Lung (tissue), 12 donors: ENCODE data around the gene LPAR1. TPM values are rescaled to one million over a fixed set of nuclear protein-coding genes. Genes with fewer than 3 reads are reported as not detected.
A peak's percentile ranks its signal among the peaks of the same experiment; 100 is the strongest.
"Not testable (repeated sequence)": the region's sequence is repeated elsewhere in the genome, so short reads cannot be mapped to it uniquely, and the experiment has no call there.

Experiments used
- ATAC-seq: fragments of 200-7000 bp; cut with Tn5 transposase; one replicate; pipeline ENCODE4 v1.9.1; 2020; ENCODE audit warnings: moderate number of reproducible peaks; ENCODE audit not compliant: insufficient read depth, low FRiP score
- DNase-seq, 3 donors: peaks; one replicate each; pipeline ENCODE4 v3.0.0-alpha.2; 2013 to 2017
- H3K27ac ChIP-seq, 2 donors: one replicate each; pipeline ENCODE4 v1.5.1; 2013; ENCODE audit warnings: mild to moderate bottlenecking in 2 of 2, moderate library complexity in 2 of 2, control low read depth in 1 of 2, inconsistent platforms in 1 of 2, low read depth in 1 of 2, low read length in 1 of 2
- H3K27me3 ChIP-seq, 3 donors: one replicate each; pipeline ENCODE4 v1.5.1; 2013; ENCODE audit warnings: low read length in 2 of 3; ENCODE audit not compliant: control insufficient read depth in 3 of 3, insufficient read depth in 3 of 3
- H3K36me3 ChIP-seq, 4 donors: one replicate each; pipeline ENCODE4 v1.5.1; 2013; ENCODE audit warnings: low read length in 4 of 4, mild to moderate bottlenecking in 1 of 4, moderate library complexity in 1 of 4; ENCODE audit not compliant: control insufficient read depth in 4 of 4, insufficient read depth in 4 of 4
- H3K4me1 ChIP-seq, 5 donors: one replicate each; pipeline ENCODE4 v1.5.1; 2013; ENCODE audit warnings: low read length in 5 of 5, mild to moderate bottlenecking in 2 of 5, moderate library complexity in 1 of 5; ENCODE audit not compliant: control insufficient read depth in 5 of 5, insufficient read depth in 5 of 5
- H3K4me3 ChIP-seq: one replicate; pipeline ENCODE4 v1.5.1; 2013; ENCODE audit warnings: mild to moderate bottlenecking, control low read depth, moderate library complexity
- H3K9ac ChIP-seq, 2 donors: one replicate each; pipeline ENCODE4 v1.5.1; 2013; ENCODE audit warnings: low read length in 2 of 2, control low read depth in 1 of 2; ENCODE audit not compliant: insufficient read depth in 1 of 2
- H3K9me3 ChIP-seq, 4 donors: one replicate each; pipeline ENCODE4 v1.5.1; 2013; ENCODE audit warnings: low read length in 3 of 4, mild to moderate bottlenecking in 1 of 4, moderate library complexity in 1 of 4; ENCODE audit not compliant: control insufficient read depth in 4 of 4, insufficient read depth in 3 of 4
- CTCF ChIP-seq: IDR thresholded peaks from 2 replicates; pipeline ENCODE4 v1.5.1; 2012; ENCODE audit warnings: mild to moderate bottlenecking; ENCODE audit errors: control extremely low read depth, extremely low read depth
- WGBS, 2 donors: extraction: QIAGEN DNeasy Blood & Tissue Kit; methylation state at CpG; one replicate each; pipeline ENCODE4 v1.1.7; 2013; 5-methylcytosine and 5-hydroxymethylcytosine counted together
- polyA plus RNA-seq, 2 donors: library from polyadenylated mRNA; stranded (reverse); fragments of 200-250 nt; gene quantifications; one replicate each; pipeline ENCODE4 v1.2.1, GENCODE V29; 2013
- total RNA-seq, 2 donors: library from RNA; depleted of rRNA in 1 of 2; stranded (reverse); fragments of >200 nt in 1 of 2; gene quantifications; one replicate each; pipeline ENCODE4 v1.2.1, GENCODE V29; 2014 to 2021
- donor health status: control.
- donor health status: control.
- donor health status: Bipolar disorder and iron deficiency.
- donor health status: healthy.
- donor health status: DM: yes; HTN: yes; CAD: no.

The LPAR1 gene
- total and polyA plus RNA-seq, 4 donors, result 5.2 to 47.6 (median 23.3) TPM

- Histone ChIP-seq H3K27ac (no peak overlapping the region), H3K4me3 (no peak overlapping the region), H3K4me1 (peaks cover 0 to 6% (median 0%) of the 10 kb centered on the region in 5 donors), H3K36me3 (no peaks in the 10 kb centered on the region), H3K9ac (no peak overlapping the region), H3K27me3 (no peaks in the 10 kb centered on the region), H3K9me3 (no peaks in the 10 kb centered on the region)
- DNase-seq, result no peak
- ATAC-seq, result no peak
- TF ChIP-seq CTCF, result no peak
- 95% methylated on average over 21 of the region's 21 CpGs for WGBS, 2 donors
These were observed 207.8 kb downstream of the LPAR1 start for GRCh38 chr9:110830495-110830894.

- H3K36me3 ChIP-seq, result no peaks in the 10 kb centered on the region
- no peaks in the 10 kb centered on the region for H3K9me3 ChIP-seq
- no peak for TF ChIP-seq CTCF
- DNase-seq (peak; percentile 53 to 90 (median 82)), ATAC-seq (no peak)
- 77 to 85% methylated on average over 3 of the region's 3 CpGs for WGBS, 2 donors
- no peak overlapping the region for H3K27ac ChIP-seq
- no peaks in the 10 kb centered on the region for H3K27me3 ChIP-seq
- H3K4me3 ChIP-seq, result no peak overlapping the region
- H3K9ac ChIP-seq, result no peak overlapping the region
- H3K4me1 ChIP-seq, result peaks cover 0 to 6% (median 0%) of the 10 kb centered on the region in 5 donors
These were observed 210.0 kb downstream of the LPAR1 start for GRCh38 chr9:110828264-110828663.

GRCh38 chr9:110826400-110826799, 211.9 kb downstream of the LPAR1 start:
- not testable (repeated sequence) for H3K9ac ChIP-seq, ATAC-seq, H3K4me3 ChIP-seq, DNase-seq, H3K9me3 ChIP-seq, H3K27me3 ChIP-seq, H3K36me3 ChIP-seq, H3K4me1 ChIP-seq, H3K27ac ChIP-seq
- 63 to 83% methylated on average over 9 of the region's 9 CpGs for WGBS, 2 donors

- H3K4me3 ChIP-seq, result no peak overlapping the region
- no peak overlapping the region for H3K27ac ChIP-seq
- H3K4me1 ChIP-seq, result peaks cover 0 to 6% (median 0%) of the 10 kb centered on the region in 5 donors
- no peak for TF ChIP-seq CTCF
- no peaks in the 10 kb centered on the region for H3K27me3 ChIP-seq
- no peak overlapping the region for H3K9ac ChIP-seq
- DNase-seq (peak in 2 of 3 donors; percentile 35 to 54), ATAC-seq (no peak)
- no peaks in the 10 kb centered on the region for H3K36me3 ChIP-seq
- WGBS, 2 donors, result 62 to 74% methylated on average over 2 of the region's 2 CpGs
- H3K9me3 ChIP-seq, result no peaks in the 10 kb centered on the region
These were observed 212.3 kb downstream of the LPAR1 start for GRCh38 chr9:110825950-110826349.

- not testable (repeated sequence) for H3K27ac ChIP-seq, H3K36me3 ChIP-seq, H3K9ac ChIP-seq, ATAC-seq, DNase-seq, H3K9me3 ChIP-seq, H3K27me3 ChIP-seq, H3K4me1 ChIP-seq, H3K4me3 ChIP-seq
These were observed 213.1 kb downstream of the LPAR1 start for GRCh38 chr9:110825129-110825528.
